ENCODE measurements around the gene TCFL5.

TCFL5 gene

DNA sequence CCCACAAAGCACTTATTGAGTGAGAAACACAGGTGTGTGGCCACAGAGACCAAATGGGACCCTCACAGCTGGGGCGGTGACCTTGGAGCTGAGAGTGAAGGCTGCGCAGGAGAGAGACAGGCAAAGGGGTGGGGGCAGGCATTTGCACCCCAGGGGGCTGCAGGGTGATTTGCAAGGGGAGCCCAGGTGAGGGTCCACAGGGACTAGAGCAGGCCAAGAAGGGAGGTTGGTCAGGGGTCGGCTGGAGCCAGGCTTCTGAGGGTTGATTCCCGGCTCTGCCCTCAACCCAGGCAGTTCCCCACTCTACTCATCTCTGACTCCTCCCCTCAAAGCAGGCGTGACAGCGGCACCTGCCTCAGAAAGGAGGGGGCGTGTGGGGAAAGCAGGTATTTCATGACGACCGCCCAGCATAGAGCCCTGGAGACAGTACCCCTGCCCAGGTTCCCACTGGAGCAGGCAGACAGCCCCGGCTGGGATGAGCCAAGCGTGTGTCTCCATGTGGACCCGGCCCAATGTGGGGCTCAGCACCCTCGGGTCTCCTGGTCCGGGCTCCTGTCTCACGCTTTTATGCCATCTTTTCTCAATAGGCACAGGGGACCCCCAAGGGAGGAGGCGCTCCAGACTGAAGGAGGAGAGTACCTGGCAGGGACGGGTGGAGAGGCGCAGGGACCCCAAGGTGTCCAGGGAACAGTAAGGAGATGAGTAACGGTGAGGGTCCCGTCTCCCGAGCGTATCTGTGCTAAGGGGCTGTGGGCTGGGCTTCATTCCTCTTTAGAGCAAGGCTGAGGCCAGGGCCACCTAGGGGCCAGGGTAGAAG lies 68.5 kb downstream of the TCFL5 start:
- TF ChIP-seq, protein P1, sequence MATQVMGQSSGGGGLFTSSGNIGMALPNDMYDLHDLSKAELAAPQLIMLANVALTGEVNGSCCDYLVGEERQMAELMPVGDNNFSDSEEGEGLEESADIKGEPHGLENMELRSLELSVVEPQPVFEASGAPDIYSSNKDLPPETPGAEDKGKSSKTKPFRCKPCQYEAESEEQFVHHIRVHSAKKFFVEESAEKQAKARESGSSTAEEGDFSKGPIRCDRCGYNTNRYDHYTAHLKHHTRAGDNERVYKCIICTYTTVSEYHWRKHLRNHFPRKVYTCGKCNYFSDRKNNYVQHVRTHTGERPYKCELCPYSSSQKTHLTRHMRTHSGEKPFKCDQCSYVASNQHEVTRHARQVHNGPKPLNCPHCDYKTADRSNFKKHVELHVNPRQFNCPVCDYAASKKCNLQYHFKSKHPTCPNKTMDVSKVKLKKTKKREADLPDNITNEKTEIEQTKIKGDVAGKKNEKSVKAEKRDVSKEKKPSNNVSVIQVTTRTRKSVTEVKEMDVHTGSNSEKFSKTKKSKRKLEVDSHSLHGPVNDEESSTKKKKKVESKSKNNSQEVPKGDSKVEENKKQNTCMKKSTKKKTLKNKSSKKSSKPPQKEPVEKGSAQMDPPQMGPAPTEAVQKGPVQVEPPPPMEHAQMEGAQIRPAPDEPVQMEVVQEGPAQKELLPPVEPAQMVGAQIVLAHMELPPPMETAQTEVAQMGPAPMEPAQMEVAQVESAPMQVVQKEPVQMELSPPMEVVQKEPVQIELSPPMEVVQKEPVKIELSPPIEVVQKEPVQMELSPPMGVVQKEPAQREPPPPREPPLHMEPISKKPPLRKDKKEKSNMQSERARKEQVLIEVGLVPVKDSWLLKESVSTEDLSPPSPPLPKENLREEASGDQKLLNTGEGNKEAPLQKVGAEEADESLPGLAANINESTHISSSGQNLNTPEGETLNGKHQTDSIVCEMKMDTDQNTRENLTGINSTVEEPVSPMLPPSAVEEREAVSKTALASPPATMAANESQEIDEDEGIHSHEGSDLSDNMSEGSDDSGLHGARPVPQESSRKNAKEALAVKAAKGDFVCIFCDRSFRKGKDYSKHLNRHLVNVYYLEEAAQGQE (IDR thresholded peaks at IDR 0.05; ENCODE audit: insufficient read depth in 1 of 2, low read depth in 2 of 2, low read length in 2 of 2), result no peak
- TF ChIP-seq POLR2AphosphoS5 (IDR thresholded peaks at IDR 0.05; ENCODE audit: low read depth, low read length), result no peak
- TF ChIP-seq FOXP2 (optimal IDR thresholded peaks at IDR 0.05; ENCODE audit: borderline replicate concordance, extremely low read depth, extremely low read length, insufficient read depth), result no peak
- no peak for TF ChIP-seq SIN3A (IDR thresholded peaks at IDR 0.05; ENCODE audit: borderline replicate concordance, insufficient read depth, low read length)
- TF ChIP-seq TAF1 (IDR thresholded peaks at IDR 0.05; ENCODE audit: borderline replicate concordance, insufficient read depth, low read length), result no peak

- TF ChIP-seq, protein P1 (IDR thresholded peaks at IDR 0.05; ENCODE audit: insufficient read depth in 1 of 2, low read depth in 2 of 2, low read length in 2 of 2), result no peak
- TF ChIP-seq POLR2AphosphoS5 (IDR thresholded peaks at IDR 0.05; ENCODE audit: low read depth, low read length), result no peak
- no peak for TF ChIP-seq SIN3A (IDR thresholded peaks at IDR 0.05; ENCODE audit: borderline replicate concordance, insufficient read depth, low read length)
- no peak for TF ChIP-seq FOXP2 (optimal IDR thresholded peaks at IDR 0.05; ENCODE audit: borderline replicate concordance, extremely low read depth, extremely low read length, insufficient read depth)
- TF ChIP-seq TAF1 (IDR thresholded peaks at IDR 0.05; ENCODE audit: borderline replicate concordance, insufficient read depth, low read length), result no peak
These were observed 69.3 kb downstream of the TCFL5 start for GRCh38 chr20:62792182-62792939.

DNA sequence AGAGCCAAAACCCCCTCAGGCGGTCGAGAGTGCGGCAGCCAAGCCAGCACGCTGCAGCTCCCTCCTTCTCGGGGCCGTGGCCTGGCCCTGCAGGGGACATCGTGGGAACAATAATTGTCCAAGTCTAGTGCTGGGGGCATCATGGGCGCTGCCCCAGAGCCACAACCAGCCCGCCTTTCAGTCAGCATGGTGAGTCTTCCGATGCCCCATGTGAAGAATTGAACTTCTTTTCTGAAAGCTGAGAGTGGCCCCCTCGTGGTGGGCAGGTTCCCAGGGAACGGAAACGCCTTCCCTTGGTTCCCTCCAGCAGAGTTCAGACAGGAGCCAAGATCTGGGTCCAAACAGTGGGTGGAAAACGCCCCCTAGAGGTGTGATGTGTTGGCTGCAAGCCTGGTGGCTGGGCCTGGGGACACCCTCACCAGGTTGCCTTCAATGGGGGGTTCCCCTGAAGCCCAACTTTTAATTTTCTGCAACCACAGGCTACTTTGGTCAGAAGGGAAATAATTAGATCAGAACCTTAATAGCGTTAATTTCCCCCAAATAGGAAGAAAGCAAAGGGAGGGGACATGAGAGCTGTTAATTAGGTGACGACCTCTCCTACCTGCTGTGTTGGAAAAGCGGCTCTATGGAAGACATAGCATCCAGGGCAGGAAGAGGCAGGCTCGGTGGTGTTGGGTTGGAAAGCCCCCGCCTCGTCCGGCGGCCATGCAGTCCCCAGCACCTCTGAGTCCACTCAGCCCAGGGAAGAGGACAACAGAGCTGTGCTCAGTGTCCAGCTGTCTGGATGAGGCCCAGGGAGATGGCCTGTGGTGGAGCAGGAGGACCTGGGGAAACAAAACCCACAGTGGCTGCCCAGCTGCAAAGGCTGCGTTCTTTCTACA lies 70.1 kb downstream of the TCFL5 start:
- TF ChIP-seq FOXP2 (optimal IDR thresholded peaks at IDR 0.05; ENCODE audit: borderline replicate concordance, extremely low read depth, extremely low read length, insufficient read depth) (no peak), SIN3A (IDR thresholded peaks at IDR 0.05; ENCODE audit: borderline replicate concordance, insufficient read depth, low read length) (no peak), TAF1 (IDR thresholded peaks at IDR 0.05; ENCODE audit: borderline replicate concordance, insufficient read depth, low read length) (no peak), POLR2AphosphoS5 (IDR thresholded peaks at IDR 0.05; ENCODE audit: low read depth, low read length) (no peak)
- TF ChIP-seq, protein P1 (IDR thresholded peaks at IDR 0.05; ENCODE audit: insufficient read depth in 1 of 2, low read depth in 2 of 2, low read length in 2 of 2), result no peak

All from PFSK-1 (cell line).